ENCODE measurements around the gene GFER. TPM values are rescaled to one million over a fixed set of nuclear protein-coding genes. Genes with fewer than 3 reads are reported as not detected.

The GFER gene
- total and polyA plus RNA-seq, 4 donors: 7.4 to 28.4 (median 15.1) TPM

DNA sequence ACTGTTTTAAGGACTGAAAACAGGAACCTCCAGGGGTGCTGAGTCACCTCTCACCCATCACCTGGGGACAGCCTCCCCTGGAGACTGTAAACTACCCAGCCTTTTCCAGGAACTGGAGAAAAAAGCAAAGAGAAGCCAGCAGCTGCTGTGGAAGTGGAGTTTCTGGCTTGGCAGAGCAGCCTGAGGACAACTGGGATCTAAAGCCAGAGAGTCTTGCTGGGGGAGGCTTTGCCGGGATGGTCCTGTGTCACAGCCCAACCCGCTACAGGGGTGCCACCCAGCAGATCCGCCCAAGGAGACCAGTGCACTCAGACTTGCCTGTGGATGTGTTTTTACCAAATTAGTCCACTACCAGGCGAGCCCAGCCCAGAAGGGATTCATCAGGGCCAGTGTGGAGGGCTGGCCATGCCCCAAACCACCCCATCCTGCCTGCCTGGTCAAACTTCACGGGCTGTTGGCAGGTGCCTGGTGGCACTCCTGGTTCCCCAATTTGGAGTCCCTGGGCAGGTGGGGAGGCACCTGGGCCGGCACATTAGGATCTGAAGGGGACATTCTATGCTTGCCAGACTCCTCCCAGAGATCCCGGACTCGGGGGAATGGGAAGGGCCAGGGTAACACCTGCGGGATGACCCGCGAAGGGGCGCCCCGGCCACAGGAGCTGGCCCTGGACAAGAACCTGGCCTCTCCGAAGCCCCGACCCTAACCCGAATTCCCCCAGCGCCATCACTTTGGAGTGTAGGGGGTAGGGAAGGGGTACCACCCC lies 41.8 kb upstream of the GFER start:
- Histone ChIP-seq H3K9me3 (ENCODE audit: control insufficient read depth in 4 of 4, low read length in 3 of 4) (no peaks in the 10 kb centered on the region), H3K27ac (ENCODE audit: low read depth in 1 of 2, low read length in 2 of 2) (peak overlapping the region; percentile 95 to 96), H3K4me3 (ENCODE audit: low read depth in 1 of 3, low read length in 3 of 3) (peak overlapping the region; percentile 65 to 92 (median 91)), H3K4me1 (ENCODE audit: control insufficient read depth in 4 of 4, insufficient read depth in 4 of 4, low read length in 3 of 4) (peaks cover 11 to 60% (median 43%) of the 10 kb centered on the region in 4 donors), H3K9ac (ENCODE audit: low read depth in 1 of 2, low read length in 2 of 2) (peak overlapping the region; percentile 75 to 77), H3K27me3 (ENCODE audit: control insufficient read depth in 4 of 4, insufficient read depth in 4 of 4, low read length in 3 of 4) (no peaks in the 10 kb centered on the region), H3K36me3 (ENCODE audit: control insufficient read depth in 4 of 4, insufficient read depth in 3 of 4, low read depth in 1 of 4, low read length in 3 of 4) (peaks cover 4 to 20% (median 14%) of the 10 kb centered on the region in 4 donors)
- TF ChIP-seq YY1 (IDR thresholded peaks at IDR 0.05) (no peak), FOXA2 (IDR thresholded peaks at IDR 0.05) (no peak), RAD21 (IDR thresholded peaks at IDR 0.05) (no peak), GABPA (IDR thresholded peaks at IDR 0.05 in 1 of 2, conservative IDR thresholded peaks at IDR 0.05 in 1 of 2) (no peak), EGR1 (IDR thresholded peaks at IDR 0.05; ENCODE audit: low read depth in 2 of 2) (no peak), HNF4G (IDR thresholded peaks at IDR 0.05) (no peak)
- TF ChIP-seq, protein P1, sequence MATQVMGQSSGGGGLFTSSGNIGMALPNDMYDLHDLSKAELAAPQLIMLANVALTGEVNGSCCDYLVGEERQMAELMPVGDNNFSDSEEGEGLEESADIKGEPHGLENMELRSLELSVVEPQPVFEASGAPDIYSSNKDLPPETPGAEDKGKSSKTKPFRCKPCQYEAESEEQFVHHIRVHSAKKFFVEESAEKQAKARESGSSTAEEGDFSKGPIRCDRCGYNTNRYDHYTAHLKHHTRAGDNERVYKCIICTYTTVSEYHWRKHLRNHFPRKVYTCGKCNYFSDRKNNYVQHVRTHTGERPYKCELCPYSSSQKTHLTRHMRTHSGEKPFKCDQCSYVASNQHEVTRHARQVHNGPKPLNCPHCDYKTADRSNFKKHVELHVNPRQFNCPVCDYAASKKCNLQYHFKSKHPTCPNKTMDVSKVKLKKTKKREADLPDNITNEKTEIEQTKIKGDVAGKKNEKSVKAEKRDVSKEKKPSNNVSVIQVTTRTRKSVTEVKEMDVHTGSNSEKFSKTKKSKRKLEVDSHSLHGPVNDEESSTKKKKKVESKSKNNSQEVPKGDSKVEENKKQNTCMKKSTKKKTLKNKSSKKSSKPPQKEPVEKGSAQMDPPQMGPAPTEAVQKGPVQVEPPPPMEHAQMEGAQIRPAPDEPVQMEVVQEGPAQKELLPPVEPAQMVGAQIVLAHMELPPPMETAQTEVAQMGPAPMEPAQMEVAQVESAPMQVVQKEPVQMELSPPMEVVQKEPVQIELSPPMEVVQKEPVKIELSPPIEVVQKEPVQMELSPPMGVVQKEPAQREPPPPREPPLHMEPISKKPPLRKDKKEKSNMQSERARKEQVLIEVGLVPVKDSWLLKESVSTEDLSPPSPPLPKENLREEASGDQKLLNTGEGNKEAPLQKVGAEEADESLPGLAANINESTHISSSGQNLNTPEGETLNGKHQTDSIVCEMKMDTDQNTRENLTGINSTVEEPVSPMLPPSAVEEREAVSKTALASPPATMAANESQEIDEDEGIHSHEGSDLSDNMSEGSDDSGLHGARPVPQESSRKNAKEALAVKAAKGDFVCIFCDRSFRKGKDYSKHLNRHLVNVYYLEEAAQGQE (IDR thresholded peaks at IDR 0.05): no peak
- TF ChIP-seq, protein P2, sequence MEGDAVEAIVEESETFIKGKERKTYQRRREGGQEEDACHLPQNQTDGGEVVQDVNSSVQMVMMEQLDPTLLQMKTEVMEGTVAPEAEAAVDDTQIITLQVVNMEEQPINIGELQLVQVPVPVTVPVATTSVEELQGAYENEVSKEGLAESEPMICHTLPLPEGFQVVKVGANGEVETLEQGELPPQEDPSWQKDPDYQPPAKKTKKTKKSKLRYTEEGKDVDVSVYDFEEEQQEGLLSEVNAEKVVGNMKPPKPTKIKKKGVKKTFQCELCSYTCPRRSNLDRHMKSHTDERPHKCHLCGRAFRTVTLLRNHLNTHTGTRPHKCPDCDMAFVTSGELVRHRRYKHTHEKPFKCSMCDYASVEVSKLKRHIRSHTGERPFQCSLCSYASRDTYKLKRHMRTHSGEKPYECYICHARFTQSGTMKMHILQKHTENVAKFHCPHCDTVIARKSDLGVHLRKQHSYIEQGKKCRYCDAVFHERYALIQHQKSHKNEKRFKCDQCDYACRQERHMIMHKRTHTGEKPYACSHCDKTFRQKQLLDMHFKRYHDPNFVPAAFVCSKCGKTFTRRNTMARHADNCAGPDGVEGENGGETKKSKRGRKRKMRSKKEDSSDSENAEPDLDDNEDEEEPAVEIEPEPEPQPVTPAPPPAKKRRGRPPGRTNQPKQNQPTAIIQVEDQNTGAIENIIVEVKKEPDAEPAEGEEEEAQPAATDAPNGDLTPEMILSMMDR (IDR thresholded peaks at IDR 0.05; ENCODE audit: low read depth, low read length, missing input control): peak; percentile 4
- WGBS: 13% methylated on average over 17 of the region's 17 CpGs
- no peak for DNase-seq (ENCODE audit: low spot score)

DNA sequence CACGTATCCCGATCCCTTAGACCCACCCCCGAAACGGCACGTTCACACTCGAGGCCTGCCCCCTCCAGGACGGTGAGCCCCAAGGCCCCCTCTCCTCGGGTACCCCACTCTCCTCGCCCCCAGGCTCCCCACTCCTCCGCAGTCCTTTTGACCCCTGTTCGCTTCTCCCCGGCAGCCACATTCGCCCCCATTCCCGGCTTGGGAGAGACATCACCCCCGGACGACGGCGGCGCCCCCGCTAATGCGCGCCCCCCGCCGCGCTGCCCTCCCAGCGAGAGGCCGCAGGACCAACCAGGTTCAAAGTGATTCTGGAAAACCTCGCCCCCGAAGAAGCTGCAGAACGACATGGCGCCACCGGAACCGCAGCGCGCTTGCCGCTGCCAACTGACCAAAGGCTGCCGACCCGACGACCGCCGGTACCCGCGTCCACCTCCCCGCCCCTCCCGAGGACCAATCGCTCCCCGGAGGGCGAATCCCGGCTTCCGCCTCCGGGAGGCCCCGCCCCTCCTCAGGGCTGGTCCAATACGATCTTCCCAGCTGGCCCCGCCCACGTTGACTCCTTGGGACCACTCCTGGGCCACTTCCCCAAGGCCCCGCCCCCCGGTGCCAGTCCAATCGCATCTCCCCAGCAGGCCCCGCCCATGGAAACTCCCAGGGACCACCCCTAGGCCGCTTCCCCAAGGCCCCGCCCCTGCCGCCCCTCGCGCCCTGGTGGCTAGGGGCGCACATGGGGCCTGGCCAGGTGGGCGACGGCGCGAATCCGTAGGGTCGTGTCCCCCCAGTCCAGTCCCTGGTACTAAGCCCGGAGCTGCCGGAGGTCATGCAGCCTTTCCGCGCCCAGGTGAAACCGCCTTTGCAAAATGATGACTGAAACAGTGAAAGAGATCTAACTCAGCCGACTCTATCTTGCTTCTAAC lies 40.9 kb upstream of the GFER start, which contains the start of gene MSRB1:
Gene MSRB1, minus strand, starts transcription at position 390 of the 917 bp plus-strand sequence. Its CDS starts 43 bp downstream, at position 347.
- no peaks in the 10 kb centered on the region for H3K27me3 ChIP-seq (ENCODE audit: control insufficient read depth in 4 of 4, insufficient read depth in 4 of 4, low read length in 3 of 4)
- under 1% methylated on average over 77 of the region's 77 CpGs for WGBS
- peak; percentile 98 for DNase-seq (ENCODE audit: low spot score)
- H3K9me3 ChIP-seq (ENCODE audit: control insufficient read depth in 4 of 4, low read length in 3 of 4): no peaks in the 10 kb centered on the region
- peaks cover 4 to 17% (median 12%) of the 10 kb centered on the region in 4 donors for H3K36me3 ChIP-seq (ENCODE audit: control insufficient read depth in 4 of 4, insufficient read depth in 3 of 4, low read depth in 1 of 4, low read length in 3 of 4)
- peak within 1 kb of the TSS; percentile 75 to 77 for H3K9ac ChIP-seq (ENCODE audit: low read depth in 1 of 2, low read length in 2 of 2)
- peaks cover 11 to 52% (median 40%) of the 10 kb centered on the region in 4 donors for H3K4me1 ChIP-seq (ENCODE audit: control insufficient read depth in 4 of 4, insufficient read depth in 4 of 4, low read length in 3 of 4)
- peak within 1 kb of the TSS; percentile 65 to 92 (median 91) for H3K4me3 ChIP-seq (ENCODE audit: low read depth in 1 of 3, low read length in 3 of 3)
- peak within 1 kb of the TSS; percentile 95 to 96 for H3K27ac ChIP-seq (ENCODE audit: low read depth in 1 of 2, low read length in 2 of 2)
- peak in 1 of 2 donors; percentile 51 for TF ChIP-seq EGR1 (IDR thresholded peaks at IDR 0.05; ENCODE audit: low read depth in 2 of 2)
- peak; percentile 40 to 46 for TF ChIP-seq HNF4A (conservative IDR thresholded peaks at IDR 0.05)
- peak; percentile 79 for TF ChIP-seq YY1 (IDR thresholded peaks at IDR 0.05)
- TF ChIP-seq HNF4G (IDR thresholded peaks at IDR 0.05): no peak
- TF ChIP-seq, protein P3, sequence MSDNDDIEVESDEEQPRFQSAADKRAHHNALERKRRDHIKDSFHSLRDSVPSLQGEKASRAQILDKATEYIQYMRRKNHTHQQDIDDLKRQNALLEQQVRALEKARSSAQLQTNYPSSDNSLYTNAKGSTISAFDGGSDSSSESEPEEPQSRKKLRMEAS (IDR thresholded peaks at IDR 0.05): no peak
- TF ChIP-seq, protein P1 (IDR thresholded peaks at IDR 0.05): peak; percentile 92
- no peak for TF ChIP-seq RAD21 (IDR thresholded peaks at IDR 0.05)
- TF ChIP-seq, protein P4, sequence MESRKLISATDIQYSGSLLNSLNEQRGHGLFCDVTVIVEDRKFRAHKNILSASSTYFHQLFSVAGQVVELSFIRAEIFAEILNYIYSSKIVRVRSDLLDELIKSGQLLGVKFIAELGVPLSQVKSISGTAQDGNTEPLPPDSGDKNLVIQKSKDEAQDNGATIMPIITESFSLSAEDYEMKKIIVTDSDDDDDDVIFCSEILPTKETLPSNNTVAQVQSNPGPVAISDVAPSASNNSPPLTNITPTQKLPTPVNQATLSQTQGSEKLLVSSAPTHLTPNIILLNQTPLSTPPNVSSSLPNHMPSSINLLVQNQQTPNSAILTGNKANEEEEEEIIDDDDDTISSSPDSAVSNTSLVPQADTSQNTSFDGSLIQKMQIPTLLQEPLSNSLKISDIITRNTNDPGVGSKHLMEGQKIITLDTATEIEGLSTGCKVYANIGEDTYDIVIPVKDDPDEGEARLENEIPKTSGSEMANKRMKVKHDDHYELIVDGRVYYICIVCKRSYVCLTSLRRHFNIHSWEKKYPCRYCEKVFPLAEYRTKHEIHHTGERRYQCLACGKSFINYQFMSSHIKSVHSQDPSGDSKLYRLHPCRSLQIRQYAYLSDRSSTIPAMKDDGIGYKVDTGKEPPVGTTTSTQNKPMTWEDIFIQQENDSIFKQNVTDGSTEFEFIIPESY (IDR thresholded peaks at IDR 0.05): no peak
- TF ChIP-seq, protein P2 (IDR thresholded peaks at IDR 0.05; ENCODE audit: low read depth, low read length, missing input control): no peak
- TF ChIP-seq FOXA2 (IDR thresholded peaks at IDR 0.05): no peak
- TF ChIP-seq, protein P5, sequence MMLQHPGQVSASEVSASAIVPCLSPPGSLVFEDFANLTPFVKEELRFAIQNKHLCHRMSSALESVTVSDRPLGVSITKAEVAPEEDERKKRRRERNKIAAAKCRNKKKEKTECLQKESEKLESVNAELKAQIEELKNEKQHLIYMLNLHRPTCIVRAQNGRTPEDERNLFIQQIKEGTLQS (IDR thresholded peaks at IDR 0.05): no peak
